ENCODE measurements around the gene PROZ. TPM values are rescaled to one million over a fixed set of nuclear protein-coding genes. Genes with fewer than 3 reads are reported as not detected.
"Not testable (repeated sequence)": the region's sequence is repeated elsewhere in the genome, so short reads cannot be mapped to it uniquely, and the experiment has no call there.

Gene PROZ
- polyA plus RNA-seq, 1 of the 3 experiments (the other 2 are of a cell fraction): not detected

DNA sequence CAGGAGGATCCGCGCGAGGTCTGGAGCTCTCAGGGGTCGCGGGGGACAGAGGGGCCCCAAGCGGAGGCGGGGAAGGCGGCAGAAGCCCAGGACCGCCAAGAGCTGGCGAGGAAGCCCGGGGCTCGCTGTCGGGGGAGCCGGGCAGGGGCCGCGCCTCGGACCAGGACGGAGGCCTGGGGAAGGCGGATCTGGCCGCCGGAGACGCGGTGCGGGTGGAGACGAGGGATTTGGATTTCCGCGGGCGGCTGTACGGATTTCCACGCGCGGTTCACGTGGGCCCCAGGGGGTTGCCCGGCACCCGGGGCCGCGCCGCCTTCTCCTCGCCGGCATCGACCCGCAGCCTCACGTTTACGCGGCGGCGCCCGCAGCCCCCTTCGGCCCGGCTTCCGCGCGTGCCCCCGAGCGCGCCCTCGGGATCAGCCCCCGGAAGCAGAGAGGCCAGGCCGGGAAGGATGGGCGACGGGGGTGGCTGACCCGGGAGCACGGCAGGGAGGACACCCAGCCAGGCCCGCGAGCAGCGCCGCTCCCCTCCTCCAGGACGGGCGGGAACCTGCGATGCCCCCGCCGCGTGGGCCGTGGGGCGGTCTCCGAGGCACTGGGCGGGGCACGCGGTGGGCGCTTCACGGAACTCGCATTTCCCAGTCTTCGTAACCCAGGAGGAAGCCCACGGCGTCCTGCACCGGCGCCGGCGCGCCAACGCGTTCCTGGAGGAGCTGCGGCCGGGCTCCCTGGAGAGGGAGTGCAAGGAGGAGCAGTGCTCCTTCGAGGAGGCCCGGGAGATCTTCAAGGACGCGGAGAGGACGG, 48.2 kb upstream of the PROZ start:
- Histone ChIP-seq H3K4me1 (ENCODE audit: control insufficient read depth in 1 of 2, insufficient read depth in 2 of 2, low read depth in 1 of 2, low read length in 1 of 2) (peaks cover 0 to 2% of the 10 kb centered on the region in 2 experiments; a peak in 1 of 4 replicates), H3K9ac (no peak overlapping the region), H3K9me3 (no peaks in the 10 kb centered on the region), H3K4me3 (ENCODE audit: low read depth in 2 of 2, low read length in 1 of 2) (peak overlapping the region; percentile 30 to 35; a peak in 2 of 4 replicates), H3F3A (replicated peaks; ENCODE audit: insufficient read depth) (no peaks in the 10 kb centered on the region), H3K27me3 (ENCODE audit: insufficient read depth) (peaks cover 12% of the 10 kb centered on the region), H3K27ac (ENCODE audit: low read depth in 2 of 2, low read length in 1 of 2) (no peak overlapping the region), H3K9me2 (no peaks in the 10 kb centered on the region), H3K79me2 (ENCODE audit: insufficient read depth) (no peaks in the 10 kb centered on the region), H3K36me3 (replicated peaks in 1 of 2; ENCODE audit: control insufficient read depth in 1 of 2, insufficient read depth in 2 of 2, low read length in 1 of 2) (no peaks in the 10 kb centered on the region), H4K20me1 (ENCODE audit: insufficient read depth) (no peaks in the 10 kb centered on the region), H3K4me2 (peak overlapping the region; percentile 52; the same call in 1 of the 2 replicates), H2AFZ (ENCODE audit: low read depth) (no peak overlapping the region; the same call in 1 of the 2 replicates)
- ChIA-PET CTCF (no interaction called here), POLR2A (no interaction called here)
- DNase-seq: peak; percentile 75
- WGBS (ENCODE audit: low lambda C conversion rate): 17% methylated on average over 11 of the region's 99 CpGs
- TF ChIP-seq MXI1 (IDR thresholded peaks at IDR 0.05; ENCODE audit: low read depth, low read length) (no peak), RXRA (IDR thresholded peaks at IDR 0.05; ENCODE audit: borderline replicate concordance, low read depth) (no peak), RAD21 (IDR thresholded peaks at IDR 0.05; ENCODE audit: low read length) (no peak), RCOR1 (IDR thresholded peaks at IDR 0.05; ENCODE audit: low read length) (no peak), GABPA (IDR thresholded peaks at IDR 0.05; ENCODE audit: low read depth) (no peak)
- TF ChIP-seq, protein P1, sequence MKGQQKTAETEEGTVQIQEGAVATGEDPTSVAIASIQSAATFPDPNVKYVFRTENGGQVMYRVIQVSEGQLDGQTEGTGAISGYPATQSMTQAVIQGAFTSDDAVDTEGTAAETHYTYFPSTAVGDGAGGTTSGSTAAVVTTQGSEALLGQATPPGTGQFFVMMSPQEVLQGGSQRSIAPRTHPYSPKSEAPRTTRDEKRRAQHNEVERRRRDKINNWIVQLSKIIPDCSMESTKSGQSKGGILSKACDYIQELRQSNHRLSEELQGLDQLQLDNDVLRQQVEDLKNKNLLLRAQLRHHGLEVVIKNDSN (IDR thresholded peaks at IDR 0.05; ENCODE audit: borderline replicate concordance, low read depth): no peak

DNA sequence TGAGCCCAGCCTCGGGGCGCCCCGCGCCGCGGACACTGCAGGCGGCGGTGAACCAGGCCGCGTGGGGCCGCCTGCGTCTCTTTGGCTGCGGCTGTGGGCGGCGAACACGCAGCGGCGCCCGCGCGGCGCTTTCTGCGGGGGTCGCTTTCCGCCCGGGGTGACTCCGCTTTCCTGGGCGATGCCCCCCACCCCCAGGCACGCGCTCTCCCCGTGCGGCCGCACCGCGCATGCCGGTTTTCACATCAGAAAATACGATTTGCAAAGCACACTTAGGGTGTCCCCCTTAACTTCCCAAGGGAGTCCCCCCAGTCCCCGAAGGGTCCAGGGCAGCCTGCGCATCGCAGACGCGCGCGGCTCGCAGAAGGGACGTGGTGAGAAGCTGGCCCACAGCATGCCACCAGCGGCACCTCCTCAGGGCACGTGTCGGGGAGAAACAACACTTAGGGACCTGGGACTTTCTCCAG, 47.6 kb upstream of the PROZ start:
- Histone ChIP-seq H4K20me1 (ENCODE audit: insufficient read depth) (no peaks in the 10 kb centered on the region), H3F3A (replicated peaks; ENCODE audit: insufficient read depth) (no peaks in the 10 kb centered on the region), H3K9ac (no peak overlapping the region), H3K9me2 (no peaks in the 10 kb centered on the region), H3K79me2 (ENCODE audit: insufficient read depth) (no peaks in the 10 kb centered on the region), H3K36me3 (replicated peaks in 1 of 2; ENCODE audit: control insufficient read depth in 1 of 2, insufficient read depth in 2 of 2, low read length in 1 of 2) (no peaks in the 10 kb centered on the region), H3K9me3 (no peaks in the 10 kb centered on the region), H3K27me3 (ENCODE audit: insufficient read depth) (peaks cover 12% of the 10 kb centered on the region), H3K4me1 (ENCODE audit: control insufficient read depth in 1 of 2, insufficient read depth in 2 of 2, low read depth in 1 of 2, low read length in 1 of 2) (peaks cover 0 to 2% of the 10 kb centered on the region in 2 experiments; a peak in 1 of 4 replicates), H3K4me2 (peak overlapping the region; percentile 52; the same call in 1 of the 2 replicates), H3K27ac (ENCODE audit: low read depth in 2 of 2, low read length in 1 of 2) (no peak overlapping the region), H3K4me3 (ENCODE audit: low read depth in 2 of 2, low read length in 1 of 2) (peak overlapping the region; percentile 30 to 35; a peak in 2 of 4 replicates), H2AFZ (ENCODE audit: low read depth) (no peak overlapping the region; the same call in 1 of the 2 replicates)
- TF ChIP-seq, protein P1 (IDR thresholded peaks at IDR 0.05; ENCODE audit: borderline replicate concordance, low read depth): no peak
- TF ChIP-seq NFIC (IDR thresholded peaks at IDR 0.05; ENCODE audit: borderline replicate concordance): no peak
- TF ChIP-seq GABPA (IDR thresholded peaks at IDR 0.05; ENCODE audit: low read depth): no peak
- POLR2A ChIA-PET: no interaction called here
- CTCF ChIA-PET: no interaction called here
- WGBS (ENCODE audit: low lambda C conversion rate): 53% methylated on average over 13 of the region's 49 CpGs
- peak; percentile 57 for DNase-seq

DNA sequence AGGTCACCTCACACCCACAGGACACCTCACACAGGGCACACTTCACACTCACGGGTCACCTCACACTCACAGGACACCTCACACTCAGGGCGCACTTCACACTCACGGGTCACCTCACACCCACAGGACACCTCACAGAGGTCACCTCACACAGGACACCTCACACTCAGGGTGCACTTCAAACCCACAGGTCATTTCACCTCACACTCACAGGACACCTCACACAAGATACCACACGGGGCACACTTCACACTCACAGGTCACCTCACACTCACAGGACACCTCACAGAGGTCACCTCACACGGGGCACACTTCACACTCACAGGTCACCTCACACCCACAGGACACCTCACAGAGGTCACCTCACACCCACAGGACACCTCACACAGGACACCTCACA, 46.6 kb upstream of the PROZ start:
- H3K4me1 ChIP-seq (ENCODE audit: control insufficient read depth in 1 of 2, insufficient read depth in 2 of 2, low read depth in 1 of 2, low read length in 1 of 2); CTCF ChIA-PET; H3K9ac ChIP-seq; H3F3A ChIP-seq (replicated peaks; ENCODE audit: insufficient read depth); H2AFZ ChIP-seq (ENCODE audit: low read depth); H3K4me2 ChIP-seq; H4K20me1 ChIP-seq (ENCODE audit: insufficient read depth); H3K79me2 ChIP-seq (ENCODE audit: insufficient read depth); DNase-seq; H3K9me2 ChIP-seq; H3K4me3 ChIP-seq (ENCODE audit: low read depth in 2 of 2, low read length in 1 of 2); H3K36me3 ChIP-seq (replicated peaks in 1 of 2; ENCODE audit: control insufficient read depth in 1 of 2, insufficient read depth in 2 of 2, low read length in 1 of 2); H3K27ac ChIP-seq (ENCODE audit: low read depth in 2 of 2, low read length in 1 of 2); H3K9me3 ChIP-seq; POLR2A ChIA-PET: not testable (repeated sequence)
- peaks cover 12% of the 10 kb centered on the region for H3K27me3 ChIP-seq (ENCODE audit: insufficient read depth)
- WGBS (ENCODE audit: low lambda C conversion rate): 73% methylated on average over 5 of the region's 5 CpGs

DNA sequence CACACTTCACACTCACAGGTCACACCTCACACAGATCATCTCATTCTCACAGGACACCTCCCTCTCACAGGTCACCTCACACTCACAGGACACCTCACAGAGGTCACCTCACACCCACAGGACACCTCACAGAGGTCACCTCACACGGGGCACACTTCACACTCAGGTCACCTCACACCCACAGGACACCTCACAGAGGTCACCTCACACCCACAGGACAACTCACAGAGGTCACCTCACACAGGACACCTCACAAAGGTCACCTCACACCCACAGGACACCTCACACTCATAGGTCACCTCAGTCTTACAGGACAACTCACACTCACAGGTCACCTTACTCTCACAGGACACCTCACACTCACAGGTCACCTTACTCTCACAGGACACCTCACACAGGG, 46.0 kb upstream of the PROZ start:
- H3K9ac ChIP-seq; H2AFZ ChIP-seq (ENCODE audit: low read depth); H3K9me2 ChIP-seq; H3K27ac ChIP-seq (ENCODE audit: low read depth in 2 of 2, low read length in 1 of 2); H3K4me2 ChIP-seq; H3K4me1 ChIP-seq (ENCODE audit: control insufficient read depth in 1 of 2, insufficient read depth in 2 of 2, low read depth in 1 of 2, low read length in 1 of 2); H3K9me3 ChIP-seq; H4K20me1 ChIP-seq (ENCODE audit: insufficient read depth); H3K36me3 ChIP-seq (replicated peaks in 1 of 2; ENCODE audit: control insufficient read depth in 1 of 2, insufficient read depth in 2 of 2, low read length in 1 of 2); CTCF ChIA-PET; DNase-seq; POLR2A ChIA-PET; H3K79me2 ChIP-seq (ENCODE audit: insufficient read depth); H3F3A ChIP-seq (replicated peaks; ENCODE audit: insufficient read depth); H3K4me3 ChIP-seq (ENCODE audit: low read depth in 2 of 2, low read length in 1 of 2): not testable (repeated sequence)
- H3K27me3 ChIP-seq (ENCODE audit: insufficient read depth): peaks cover 12% of the 10 kb centered on the region
- 25% methylated on average over 1 of the region's 1 CpG for WGBS (ENCODE audit: low lambda C conversion rate)

Measured in SK-N-SH (cell line).